ELF-1 (cell line): ENCODE data around the gene PIEZO2.

Source experiments
- DNase-seq: peaks from one replicate; pipeline ENCODE4 v3.0.0-alpha.2; 2016; ENCODE audit warnings: low read depth, low spot score

PIEZO2 gene

GRCh38 chr18:11113046-11113548 is 36.3 kb downstream of the PIEZO2 start:
- no peak for DNase-seq

GRCh38 chr18:11112286-11112685 is 37.1 kb downstream of the PIEZO2 start:
- DNase-seq = no peak

- no peak for DNase-seq
Observed at GRCh38 chr18:11110509-11110908, 38.9 kb downstream of the PIEZO2 start.

GRCh38 chr18:11108947-11109346 is 40.4 kb downstream of the PIEZO2 start:
- no peak for DNase-seq

- no peak for DNase-seq
Observed at GRCh38 chr18:11106894-11107293, 42.5 kb downstream of the PIEZO2 start.

- no peak for DNase-seq
Observed at GRCh38 chr18:11105463-11105862, 43.9 kb downstream of the PIEZO2 start.

- DNase-seq = no peak
Observed at GRCh38 chr18:11104307-11104706, 45.1 kb downstream of the PIEZO2 start.

GRCh38 chr18:11096839-11097750 is 52.3 kb downstream of the PIEZO2 start:
- no peak for DNase-seq

- DNase-seq = no peak
Observed at GRCh38 chr18:11096411-11096810, 53.0 kb downstream of the PIEZO2 start.

GRCh38 chr18:11095674-11096293 is 53.6 kb downstream of the PIEZO2 start:
- DNase-seq = no peak

GRCh38 chr18:11095211-11095610 is 54.2 kb downstream of the PIEZO2 start:
- no peak for DNase-seq

GRCh38 chr18:11091746-11092145 is 57.6 kb downstream of the PIEZO2 start:
- no peak for DNase-seq

- DNase-seq = no peak
Observed at GRCh38 chr18:11089931-11090715, 59.2 kb downstream of the PIEZO2 start.

- DNase-seq = no peak
Observed at GRCh38 chr18:11081009-11081532, 68.3 kb downstream of the PIEZO2 start.

- DNase-seq = no peak
Observed at GRCh38 chr18:11078491-11078890, 70.9 kb downstream of the PIEZO2 start.

- no peak for DNase-seq
Observed at GRCh38 chr18:11077548-11078187, 71.7 kb downstream of the PIEZO2 start.

- no peak for DNase-seq
Observed at GRCh38 chr18:11074889-11075288, 74.5 kb downstream of the PIEZO2 start.

GRCh38 chr18:11073971-11074370 is 75.4 kb downstream of the PIEZO2 start:
- no peak for DNase-seq

- no peak for DNase-seq
Observed at GRCh38 chr18:11072632-11073031, 76.7 kb downstream of the PIEZO2 start.

- no peak for DNase-seq
Observed at GRCh38 chr18:11071300-11071699, 78.1 kb downstream of the PIEZO2 start.

GRCh38 chr18:11070593-11070992 is 78.8 kb downstream of the PIEZO2 start:
- DNase-seq = no peak
